Hepatocyte (in vitro differentiated cells): ENCODE data around the gene DENND1A. TPM values are rescaled to one million over a fixed set of nuclear protein-coding genes. Genes with fewer than 3 reads are reported as not detected.

Experiments used
- DNase-seq: peaks from one replicate; pipeline ENCODE4 v3.0.0-alpha.2; 2016; ENCODE audit warnings: low spot score
- H2AFZ ChIP-seq: fragments of 200-600 bp; sonication (generic); 2 replicates; pipeline ENCODE4 v1.6.0; 2016; ENCODE audit warnings: antibody characterized with exemption, mild to moderate bottlenecking
- H3K27ac ChIP-seq: fragments of 200-600 bp; sonication (generic); 2 replicates; pipeline ENCODE4 v1.5.1; 2016; ENCODE audit warnings: mild to moderate bottlenecking
- H3K27me3 ChIP-seq: fragments of 200-600 bp; sonication (generic); 2 replicates; pipeline ENCODE4 v1.6.1; 2016
- H3K36me3 ChIP-seq: fragments of 200-600 bp; sonication (generic); replicated peaks from 2 replicates; pipeline ENCODE4 v1.5.1; 2016; ENCODE audit warnings: low read depth; ENCODE audit not compliant: insufficient read depth
- H3K4me1 ChIP-seq: fragments of 200-600 bp; sonication (generic); 2 replicates; pipeline ENCODE4 v1.5.1; 2016; ENCODE audit warnings: mild to moderate bottlenecking, moderate library complexity; ENCODE audit not compliant: insufficient read depth
- H3K4me2 ChIP-seq: fragments of 200-600 bp; sonication (generic); 2 replicates; pipeline ENCODE4 v1.6.0; 2016
- H3K4me3 ChIP-seq: fragments of 200-600 bp; sonication (generic); 2 replicates; pipeline ENCODE4 v1.5.1; 2016; ENCODE audit warnings: mild to moderate bottlenecking
- H3K79me2 ChIP-seq: fragments of 200-600 bp; sonication (generic); 2 replicates; pipeline ENCODE4 v1.6.0; 2017; ENCODE audit warnings: mild to moderate bottlenecking
- H3K9me2 ChIP-seq: fragments of 200-600 bp; sonication (generic); replicated peaks from 2 replicates; pipeline ENCODE4 v1.6.0; 2017; ENCODE audit warnings: mild to moderate bottlenecking; ENCODE audit not compliant: insufficient read depth
- H3K9me3 ChIP-seq: fragments of 200-600 bp; sonication (generic); 2 replicates; pipeline ENCODE4 v1.5.1; 2016; ENCODE audit warnings: low read depth, mild to moderate bottlenecking
- H4K20me1 ChIP-seq: fragments of 200-600 bp; sonication (generic); 2 replicates; pipeline ENCODE4 v1.6.0; 2016; ENCODE audit warnings: mild to moderate bottlenecking; ENCODE audit not compliant: insufficient read depth, poor library complexity, severe bottlenecking
- EZH2 ChIP-seq: fragments of 200-600 bp; sonication (generic); IDR thresholded peaks from 2 replicates; pipeline ENCODE4 v1.6.1; 2016; ENCODE audit warnings: antibody characterized with exemption, mild to moderate bottlenecking, borderline replicate concordance
- EZH2phosphoT487 ChIP-seq: fragments of 200-600 bp; sonication (generic); IDR thresholded peaks from one replicate; pipeline ENCODE4 v1.6.1; 2018; ENCODE audit warnings: antibody characterized with exemption, mild to moderate bottlenecking, low read depth, moderate library complexity; ENCODE audit not compliant: unreplicated experiment, severe bottlenecking
- WGBS: methylation state at CpG from one replicate; pipeline ENCODE4 v1.1.6; 2016; ENCODE audit warnings: low lambda C conversion rate; ENCODE audit errors: missing lambda C conversion rate; 5-methylcytosine and 5-hydroxymethylcytosine counted together
- polyA plus RNA-seq: library from polyadenylated mRNA; unstranded; fragments of >200 nt; fragmentation: Nextera tagmentation; extraction: Ambion mirVana; gene quantifications from 2 replicates; pipeline ENCODE4 v1.2.1, GENCODE V29; 2016
- total RNA-seq: library from RNA; depleted of rRNA; stranded (reverse); fragments of >200 nt; gene quantifications from 2 replicates; pipeline ENCODE4 v1.2.3, GENCODE V29; 2014
- TF ChIP-seq, protein P1 (sequence below): fragments of 200-600 bp; sonication (generic); IDR thresholded peaks from 2 replicates; pipeline ENCODE4 v1.5.1; 2016; ENCODE audit warnings: antibody characterized with exemption, mild to moderate bottlenecking; ENCODE audit not compliant: poor library complexity

DENND1A gene
- total and polyA plus RNA-seq, 2 experiments from 2014 or later, result 24.0 to 28.9 TPM

DNA sequence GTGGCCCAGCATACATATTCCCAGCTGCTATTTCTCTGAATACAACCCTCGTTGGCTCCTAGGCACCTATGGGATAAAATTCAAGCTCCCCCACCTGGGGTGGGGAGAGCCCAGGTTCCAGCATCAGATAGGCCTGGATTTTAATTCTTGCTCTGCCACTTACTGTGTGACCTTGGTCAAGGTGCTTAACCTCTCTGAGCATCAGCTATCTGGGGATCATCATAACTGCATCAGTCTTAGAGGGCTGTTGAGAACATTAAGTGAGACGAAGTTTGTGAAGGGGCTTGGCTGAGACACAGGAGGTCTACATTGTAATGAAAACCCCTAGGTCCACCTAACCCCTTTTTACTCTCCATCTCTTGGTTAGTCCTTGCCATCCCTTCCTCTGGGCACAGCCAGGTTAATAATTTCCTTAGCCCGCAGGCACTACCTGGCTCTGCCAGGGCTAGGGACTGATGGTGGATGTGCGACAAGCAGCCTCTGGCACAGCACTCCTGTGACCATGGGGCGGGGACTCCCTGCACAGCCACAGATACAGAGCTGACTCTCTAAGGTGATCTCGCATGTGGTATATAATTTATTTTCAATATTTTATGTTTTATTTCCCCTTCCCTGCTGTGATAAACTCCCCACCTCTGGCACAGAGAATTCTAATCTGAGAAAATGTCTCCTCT, 505.2 kb downstream of the DENND1A start:
- H3K9me2 ChIP-seq, result no peaks in the 10 kb centered on the region
- no peak overlapping the region for H2AFZ ChIP-seq
- no peaks in the 10 kb centered on the region for H3K36me3 ChIP-seq
- WGBS, result 94% methylated on average over 6 of the region's 6 CpGs
- DNase-seq, result no peak
- no peaks in the 10 kb centered on the region for H3K4me1 ChIP-seq
- no peaks in the 10 kb centered on the region for H4K20me1 ChIP-seq
- no peak overlapping the region for H3K27ac ChIP-seq
- no peaks in the 10 kb centered on the region for H3K27me3 ChIP-seq
- H3K79me2 ChIP-seq, result no peaks in the 10 kb centered on the region
- H3K9me3 ChIP-seq, result peaks cover 4% of the 10 kb centered on the region
- TF ChIP-seq, protein P1, sequence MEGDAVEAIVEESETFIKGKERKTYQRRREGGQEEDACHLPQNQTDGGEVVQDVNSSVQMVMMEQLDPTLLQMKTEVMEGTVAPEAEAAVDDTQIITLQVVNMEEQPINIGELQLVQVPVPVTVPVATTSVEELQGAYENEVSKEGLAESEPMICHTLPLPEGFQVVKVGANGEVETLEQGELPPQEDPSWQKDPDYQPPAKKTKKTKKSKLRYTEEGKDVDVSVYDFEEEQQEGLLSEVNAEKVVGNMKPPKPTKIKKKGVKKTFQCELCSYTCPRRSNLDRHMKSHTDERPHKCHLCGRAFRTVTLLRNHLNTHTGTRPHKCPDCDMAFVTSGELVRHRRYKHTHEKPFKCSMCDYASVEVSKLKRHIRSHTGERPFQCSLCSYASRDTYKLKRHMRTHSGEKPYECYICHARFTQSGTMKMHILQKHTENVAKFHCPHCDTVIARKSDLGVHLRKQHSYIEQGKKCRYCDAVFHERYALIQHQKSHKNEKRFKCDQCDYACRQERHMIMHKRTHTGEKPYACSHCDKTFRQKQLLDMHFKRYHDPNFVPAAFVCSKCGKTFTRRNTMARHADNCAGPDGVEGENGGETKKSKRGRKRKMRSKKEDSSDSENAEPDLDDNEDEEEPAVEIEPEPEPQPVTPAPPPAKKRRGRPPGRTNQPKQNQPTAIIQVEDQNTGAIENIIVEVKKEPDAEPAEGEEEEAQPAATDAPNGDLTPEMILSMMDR, result no peak
- TF ChIP-seq EZH2 (no peak), EZH2phosphoT487 (no peak)
- no peak overlapping the region for H3K4me2 ChIP-seq
- H3K4me3 ChIP-seq, result no peak overlapping the region

DNA sequence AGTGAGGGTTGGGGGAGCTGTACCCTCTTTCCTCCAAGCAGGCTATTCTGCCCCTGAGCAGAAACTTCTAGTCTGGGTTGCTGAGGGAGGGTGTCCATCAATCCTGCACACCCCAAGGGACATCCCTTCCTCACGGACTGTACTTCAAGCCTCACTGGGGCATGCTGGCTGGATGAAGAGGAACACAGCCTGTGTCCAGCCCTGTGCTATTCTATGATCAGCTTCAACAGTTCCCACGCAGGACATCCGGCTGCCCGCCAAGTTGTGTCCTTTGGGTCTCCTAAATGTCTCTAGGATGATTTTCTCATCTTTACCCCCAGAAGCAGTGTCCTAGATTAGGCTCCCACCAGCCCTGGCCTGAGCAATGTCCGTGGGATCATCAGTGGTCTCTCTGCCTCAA, 505.8 kb downstream of the DENND1A start:
- H3K27ac ChIP-seq, result no peak overlapping the region
- H3K4me1 ChIP-seq, result no peaks in the 10 kb centered on the region
- no peak overlapping the region for H3K4me3 ChIP-seq
- TF ChIP-seq EZH2phosphoT487 (no peak), EZH2 (no peak)
- TF ChIP-seq, protein P1, result no peak
- H2AFZ ChIP-seq, result no peak overlapping the region
- no peak overlapping the region for H3K4me2 ChIP-seq
- 96% methylated on average over 5 of the region's 5 CpGs for WGBS
- no peaks in the 10 kb centered on the region for H3K79me2 ChIP-seq
- no peak for DNase-seq
- no peaks in the 10 kb centered on the region for H3K36me3 ChIP-seq
- H3K9me3 ChIP-seq, result peaks cover 2% of the 10 kb centered on the region
- no peaks in the 10 kb centered on the region for H3K27me3 ChIP-seq
- no peaks in the 10 kb centered on the region for H4K20me1 ChIP-seq
- no peaks in the 10 kb centered on the region for H3K9me2 ChIP-seq

DNA sequence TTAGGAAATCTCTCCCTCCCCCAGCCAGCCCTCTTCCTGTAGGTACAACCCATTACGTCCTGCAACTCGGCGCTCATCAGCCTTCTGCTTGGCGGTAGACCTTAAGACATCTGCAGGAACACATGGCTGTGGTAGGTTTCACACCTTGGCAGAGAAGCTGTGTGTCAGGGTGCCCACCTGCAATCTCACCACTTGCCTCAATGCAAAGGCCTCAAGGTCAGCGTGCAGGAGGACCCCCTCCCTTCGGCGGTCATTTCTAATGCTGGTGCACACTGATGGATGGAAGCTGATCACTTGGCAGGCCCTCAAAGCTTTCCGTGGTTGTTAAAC, 506.6 kb downstream of the DENND1A start:
- Histone ChIP-seq H3K9me3 (no peaks in the 10 kb centered on the region), H2AFZ (no peak overlapping the region), H3K27ac (no peak overlapping the region), H3K36me3 (no peaks in the 10 kb centered on the region), H3K4me1 (no peaks in the 10 kb centered on the region), H3K4me3 (no peak overlapping the region), H3K4me2 (no peak overlapping the region), H3K27me3 (no peaks in the 10 kb centered on the region), H3K79me2 (no peaks in the 10 kb centered on the region), H3K9me2 (no peaks in the 10 kb centered on the region), H4K20me1 (no peaks in the 10 kb centered on the region)
- TF ChIP-seq EZH2phosphoT487, result no peak
- TF ChIP-seq, protein P1, result no peak
- TF ChIP-seq EZH2, result no peak
- no peak for DNase-seq
- WGBS, result 68% methylated on average over 8 of the region's 8 CpGs
